Thyroid gland (tissue), 4 donors: ENCODE measurements around the gene ENTPD7. TPM values are rescaled to one million over a fixed set of nuclear protein-coding genes. Genes with fewer than 3 reads are reported as not detected.

ENCODE experiments used
- DNase-seq, 2 donors: peaks; one replicate each; pipeline ENCODE4 v3.0.0-alpha.2; 2019
- H3K27ac ChIP-seq, 3 donors: fragments of 200-600 bp; sonication (generic); 1 replicate in 2 of 3; 2 replicates in 1 of 3; pipeline ENCODE4 v1.5.1; 2016 to 2019; ENCODE audit warnings: mild to moderate bottlenecking in 1 of 3, moderate library complexity in 1 of 3
- H3K27me3 ChIP-seq: fragments of 200-600 bp; sonication (generic); one replicate; pipeline ENCODE4 v1.5.1; 2019
- H3K36me3 ChIP-seq, 2 donors: fragments of 200-600 bp; sonication (generic); one replicate each; pipeline ENCODE4 v1.5.1; 2016 to 2019
- H3K4me1 ChIP-seq, 2 donors: fragments of 200-600 bp; sonication (generic); one replicate each; pipeline ENCODE4 v1.5.1; 2017 to 2019
- H3K4me3 ChIP-seq, 3 donors: fragments of 200-600 bp; sonication (generic); replicated peaks in 1 of 3; 1 replicate in 2 of 3; 2 replicates in 1 of 3; pipeline ENCODE4 v1.5.1; 2016; ENCODE audit warnings: mild to moderate bottlenecking in 1 of 3
- H3K9me3 ChIP-seq: fragments of 200-600 bp; sonication (generic); one replicate; pipeline ENCODE4 v1.5.1; 2017
- POLR2A ChIP-seq, 2 donors: fragments of 450-650 bp; IDR thresholded peaks; one replicate each; pipeline ENCODE4 v1.6.1; 2017; ENCODE audit warnings: antibody characterized with exemption in 2 of 2, mild to moderate bottlenecking in 2 of 2, moderate library complexity in 1 of 2
- WGBS, 2 donors: methylation state at CpG; one replicate each; pipeline ENCODE4 v1.1.5; 2017; 5-methylcytosine and 5-hydroxymethylcytosine counted together
- intact Hi-C: fragments of 100-400 bp; cut with DNase I; formaldehyde crosslinking; loops from one replicate; pipeline ENCODE4 v1.15.1; 2023
- total RNA-seq, 4 donors: library from RNA; depleted of rRNA; stranded (reverse); fragments of >200 nt; gene quantifications; one replicate each; pipeline ENCODE4 v1.2.3, GENCODE V29; 2016
- TF ChIP-seq, protein P1 (sequence below), 6 experiments: fragments of 200-600 bp in 3 of 6; fragments of 450-650 bp in 3 of 6; sonication (generic) in 3 of 6; IDR thresholded peaks; one replicate each; pipeline ENCODE4 v1.5.1; 2016 to 2019; ENCODE audit warnings: antibody characterized with exemption in 6 of 6, mild to moderate bottlenecking in 2 of 6, inconsistent platforms in 1 of 6, moderate library complexity in 1 of 6

ENTPD7 gene
- total RNA-seq, 4 donors from 2014 or later: 7.8 to 13.7 (median 10.2) TPM

GRCh38 chr10:99661377-99661763 is 2.1 kb downstream of the ENTPD7 start:
- TF ChIP-seq, protein P1, sequence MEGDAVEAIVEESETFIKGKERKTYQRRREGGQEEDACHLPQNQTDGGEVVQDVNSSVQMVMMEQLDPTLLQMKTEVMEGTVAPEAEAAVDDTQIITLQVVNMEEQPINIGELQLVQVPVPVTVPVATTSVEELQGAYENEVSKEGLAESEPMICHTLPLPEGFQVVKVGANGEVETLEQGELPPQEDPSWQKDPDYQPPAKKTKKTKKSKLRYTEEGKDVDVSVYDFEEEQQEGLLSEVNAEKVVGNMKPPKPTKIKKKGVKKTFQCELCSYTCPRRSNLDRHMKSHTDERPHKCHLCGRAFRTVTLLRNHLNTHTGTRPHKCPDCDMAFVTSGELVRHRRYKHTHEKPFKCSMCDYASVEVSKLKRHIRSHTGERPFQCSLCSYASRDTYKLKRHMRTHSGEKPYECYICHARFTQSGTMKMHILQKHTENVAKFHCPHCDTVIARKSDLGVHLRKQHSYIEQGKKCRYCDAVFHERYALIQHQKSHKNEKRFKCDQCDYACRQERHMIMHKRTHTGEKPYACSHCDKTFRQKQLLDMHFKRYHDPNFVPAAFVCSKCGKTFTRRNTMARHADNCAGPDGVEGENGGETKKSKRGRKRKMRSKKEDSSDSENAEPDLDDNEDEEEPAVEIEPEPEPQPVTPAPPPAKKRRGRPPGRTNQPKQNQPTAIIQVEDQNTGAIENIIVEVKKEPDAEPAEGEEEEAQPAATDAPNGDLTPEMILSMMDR (IDR thresholded peaks at IDR 0.05): no peak
- no peak for TF ChIP-seq POLR2A (IDR thresholded peaks at IDR 0.05)
- Histone ChIP-seq H3K36me3 (no peaks in the 10 kb centered on the region), H3K27ac (no peak overlapping the region), H3K4me1 (peaks cover 0 to 6% of the 10 kb centered on the region in 2 donors), H3K9me3 (no peaks in the 10 kb centered on the region), H3K27me3 (no peaks in the 10 kb centered on the region), H3K4me3 (no peak overlapping the region)
- no peak for DNase-seq
- intact Hi-C loops: no loop called here
- 87 to 90% methylated on average over 6 of the region's 6 CpGs for WGBS, 2 donors

DNA sequence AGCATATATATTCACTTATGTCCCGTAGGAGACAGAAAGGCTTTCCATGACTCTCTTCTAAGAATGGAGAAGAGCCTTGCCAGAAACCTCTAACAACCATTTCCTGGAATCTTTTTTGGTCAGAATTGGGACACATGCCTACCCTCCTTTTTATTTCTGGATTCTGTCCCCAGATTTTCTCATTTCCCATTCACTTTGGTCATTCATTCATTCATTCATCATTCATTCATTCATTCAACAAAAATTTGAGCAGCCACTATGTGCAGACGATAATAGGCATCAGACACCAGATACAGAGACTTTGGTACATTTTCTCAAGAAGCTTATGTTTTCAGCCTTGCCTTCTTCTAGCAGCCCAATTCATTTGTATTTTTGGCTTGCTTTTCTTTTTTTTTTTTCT is 6.0 kb downstream of the ENTPD7 start:
- Histone ChIP-seq H3K27me3 (no peaks in the 10 kb centered on the region), H3K9me3 (no peaks in the 10 kb centered on the region), H3K4me1 (no peaks in the 10 kb centered on the region), H3K36me3 (peaks cover 0 to 4% of the 10 kb centered on the region in 2 donors), H3K27ac (no peak overlapping the region), H3K4me3 (no peak overlapping the region)
- TF ChIP-seq, protein P1 (IDR thresholded peaks at IDR 0.05): no peak
- no peak for TF ChIP-seq POLR2A (IDR thresholded peaks at IDR 0.05)
- intact Hi-C loops: no loop called here
- no peak for DNase-seq
- 97 to 100% methylated on average over 2 of the region's 2 CpGs for WGBS, 2 donors

GRCh38 chr10:99667108-99667751 is 7.9 kb downstream of the ENTPD7 start:
- WGBS, 2 donors: 94 to 95% methylated on average over 4 of the region's 4 CpGs
- Histone ChIP-seq H3K4me1 (no peaks in the 10 kb centered on the region), H3K27me3 (no peaks in the 10 kb centered on the region), H3K9me3 (no peaks in the 10 kb centered on the region), H3K36me3 (peaks cover 0 to 7% of the 10 kb centered on the region in 2 donors), H3K27ac (no peak overlapping the region), H3K4me3 (no peak overlapping the region)
- DNase-seq: no peak
- intact Hi-C loops: no loop called here
- no peak for TF ChIP-seq POLR2A (IDR thresholded peaks at IDR 0.05)
- TF ChIP-seq, protein P1 (IDR thresholded peaks at IDR 0.05): no peak

GRCh38 chr10:99671386-99671785 is 12.1 kb downstream of the ENTPD7 start:
- WGBS, 2 donors: 85 to 90% methylated on average over 2 of the region's 2 CpGs
- H3K27ac ChIP-seq: no peak overlapping the region

GRCh38 chr10:99672884-99673283 is 13.6 kb downstream of the ENTPD7 start:
- DNase-seq: no peak
- H3K4me3 ChIP-seq: no peak overlapping the region
- H3K36me3 ChIP-seq: peaks cover 0 to 3% of the 10 kb centered on the region in 2 donors
- intact Hi-C loops: no loop called here
- no peaks in the 10 kb centered on the region for H3K4me1 ChIP-seq
- TF ChIP-seq, protein P1 (IDR thresholded peaks at IDR 0.05): no peak
- no peak for TF ChIP-seq POLR2A (IDR thresholded peaks at IDR 0.05)
- 95 to 98% methylated on average over 2 of the region's 2 CpGs for WGBS, 2 donors
- H3K9me3 ChIP-seq: no peaks in the 10 kb centered on the region
- H3K27ac ChIP-seq: no peak overlapping the region
- H3K27me3 ChIP-seq: no peaks in the 10 kb centered on the region

More at GRCh38 chr10:99671386-99671785, 12.1 kb downstream of the ENTPD7 start:
- H3K36me3 ChIP-seq: peaks cover 0 to 7% of the 10 kb centered on the region in 2 donors
- no peaks in the 10 kb centered on the region for H3K9me3 ChIP-seq
- TF ChIP-seq, protein P1 (IDR thresholded peaks at IDR 0.05): no peak
- no peak for TF ChIP-seq POLR2A (IDR thresholded peaks at IDR 0.05)
- no peak overlapping the region for H3K4me3 ChIP-seq
- H3K27me3 ChIP-seq: no peaks in the 10 kb centered on the region
- intact Hi-C loops: no loop called here
- no peak for DNase-seq
- no peaks in the 10 kb centered on the region for H3K4me1 ChIP-seq
